IPS-18c (cell line): ENCODE results near the gene LAMB4.

Source experiments
- H3K4me3 ChIP-seq: 2 replicates; pipeline ENCODE4 v1.7.0; 2013; ENCODE audit warnings: low read depth, mild to moderate bottlenecking, low read length, moderate library complexity; ENCODE audit not compliant: insufficient read depth
- H3K9me3 ChIP-seq: one replicate; pipeline ENCODE4 v1.6.1; 2013; ENCODE audit warnings: mild to moderate bottlenecking, low read length, moderate library complexity; ENCODE audit not compliant: control insufficient read depth, insufficient read depth

LAMB4 gene

GRCh38 chr7:108001764-108002725 lies 128.1 kb downstream of the LAMB4 start:
- H3K9me3 ChIP-seq: peaks cover 2% of the 10 kb centered on the region
- H3K4me3 ChIP-seq: peak overlapping the region; percentile 81

- H3K4me3 ChIP-seq: peak overlapping the region; percentile 81
These were observed 129.0 kb downstream of the LAMB4 start for GRCh38 chr7:108000875-108001763.

GRCh38 chr7:107999779-108000560 lies 130.2 kb downstream of the LAMB4 start:
- Histone ChIP-seq H3K9me3 (peaks cover 2% of the 10 kb centered on the region), H3K4me3 (no peak overlapping the region)

More at GRCh38 chr7:108000875-108001763, 129.0 kb downstream of the LAMB4 start:
- peaks cover 2% of the 10 kb centered on the region for H3K9me3 ChIP-seq

GRCh38 chr7:107998660-107999480 lies 131.3 kb downstream of the LAMB4 start:
- Histone ChIP-seq H3K9me3 (no peaks in the 10 kb centered on the region), H3K4me3 (no peak overlapping the region)

- no peaks in the 10 kb centered on the region for H3K9me3 ChIP-seq
- H3K4me3 ChIP-seq: no peak overlapping the region
These were observed 132.0 kb downstream of the LAMB4 start for GRCh38 chr7:107998150-107998549.

GRCh38 chr7:107996072-107996882 lies 133.9 kb downstream of the LAMB4 start:
- Histone ChIP-seq H3K4me3 (no peak overlapping the region), H3K9me3 (no peaks in the 10 kb centered on the region)

- Histone ChIP-seq H3K4me3 (no peak overlapping the region), H3K9me3 (no peaks in the 10 kb centered on the region)
These were observed 134.7 kb downstream of the LAMB4 start for GRCh38 chr7:107995184-107996071.

- Histone ChIP-seq H3K9me3 (no peaks in the 10 kb centered on the region), H3K4me3 (no peak overlapping the region)
These were observed 135.6 kb downstream of the LAMB4 start for GRCh38 chr7:107994421-107995030.

- no peak overlapping the region for H3K4me3 ChIP-seq
- no peaks in the 10 kb centered on the region for H3K9me3 ChIP-seq
These were observed 136.3 kb downstream of the LAMB4 start for GRCh38 chr7:107993891-107994291.

- Histone ChIP-seq H3K4me3 (no peak overlapping the region), H3K9me3 (no peaks in the 10 kb centered on the region)
These were observed 140.4 kb downstream of the LAMB4 start for GRCh38 chr7:107989618-107990373.

- H3K4me3 ChIP-seq: no peak overlapping the region
- H3K9me3 ChIP-seq: no peaks in the 10 kb centered on the region
These were observed 147.2 kb downstream of the LAMB4 start for GRCh38 chr7:107982918-107983389.

GRCh38 chr7:107982042-107982840 lies 147.9 kb downstream of the LAMB4 start:
- no peaks in the 10 kb centered on the region for H3K9me3 ChIP-seq
- no peak overlapping the region for H3K4me3 ChIP-seq

GRCh38 chr7:107981466-107981865 lies 148.7 kb downstream of the LAMB4 start:
- no peaks in the 10 kb centered on the region for H3K9me3 ChIP-seq
- no peak overlapping the region for H3K4me3 ChIP-seq
